DMS79 treated with DMSO at 0.1 percent for 48 hours (cell line): Measurements from ENCODE around the gene SLC22A4.
A peak's percentile ranks its signal among the peaks of the same experiment; 100 is the strongest.

Experiments
- DNase-seq: peaks from one replicate; lab custom pipeline; 2025; lab: John Stamatoyannopoulos, UW

The SLC22A4 gene

GRCh38 chr5:132376694-132377641 is 82.8 kb downstream of the SLC22A4 start:
- no peak for DNase-seq

- DNase-seq, result no peak
These were observed 83.5 kb downstream of the SLC22A4 start for GRCh38 chr5:132377738-132378137.

- no peak for DNase-seq
These were observed 84.4 kb downstream of the SLC22A4 start for GRCh38 chr5:132378580-132378979.

GRCh38 chr5:132380047-132380446 is 85.9 kb downstream of the SLC22A4 start:
- no peak for DNase-seq

- DNase-seq, result no peak
These were observed 86.5 kb downstream of the SLC22A4 start for GRCh38 chr5:132380741-132381140.

- DNase-seq, result no peak
These were observed 87.4 kb downstream of the SLC22A4 start for GRCh38 chr5:132381614-132382013.

- no peak for DNase-seq
These were observed 89.1 kb downstream of the SLC22A4 start for GRCh38 chr5:132383261-132383660.

GRCh38 chr5:132383984-132384383 is 89.8 kb downstream of the SLC22A4 start:
- DNase-seq, result no peak

- no peak for DNase-seq
These were observed 90.4 kb downstream of the SLC22A4 start for GRCh38 chr5:132384506-132385050.

- peak; percentile 31 for DNase-seq
These were observed 91.3 kb downstream of the SLC22A4 start for GRCh38 chr5:132385326-132386105.

- peak; percentile 17 for DNase-seq
These were observed 92.6 kb downstream of the SLC22A4 start for GRCh38 chr5:132386644-132387286.

GRCh38 chr5:132387640-132388117 is 93.5 kb downstream of the SLC22A4 start:
- peak; percentile 36 for DNase-seq

GRCh38 chr5:132388244-132389050 is 94.3 kb downstream of the SLC22A4 start:
- DNase-seq, result no peak

GRCh38 chr5:132389051-132389331 is 94.8 kb downstream of the SLC22A4 start:
- DNase-seq, result no peak

- peak; percentile 18 for DNase-seq
These were observed 95.5 kb downstream of the SLC22A4 start for GRCh38 chr5:132389585-132390286.

- DNase-seq, result no peak
These were observed 97.1 kb downstream of the SLC22A4 start for GRCh38 chr5:132391247-132391646.

GRCh38 chr5:132391870-132392269 is 97.7 kb downstream of the SLC22A4 start:
- DNase-seq, result no peak

- no peak for DNase-seq
These were observed 98.2 kb downstream of the SLC22A4 start for GRCh38 chr5:132392411-132392810.

GRCh38 chr5:132392978-132393825 is 99.0 kb downstream of the SLC22A4 start:
- DNase-seq, result peak; percentile 14
